GM19099 (cell line): ENCODE results near the gene P2RY2.

Source experiments
- POLR2A ChIP-seq: IDR thresholded peaks from 3 replicates; pipeline ENCODE4 v1.6.1; 2011; ENCODE audit warnings: low read depth; ENCODE audit not compliant: insufficient read length; ENCODE audit errors: extremely low read depth

P2RY2 gene

DNA sequence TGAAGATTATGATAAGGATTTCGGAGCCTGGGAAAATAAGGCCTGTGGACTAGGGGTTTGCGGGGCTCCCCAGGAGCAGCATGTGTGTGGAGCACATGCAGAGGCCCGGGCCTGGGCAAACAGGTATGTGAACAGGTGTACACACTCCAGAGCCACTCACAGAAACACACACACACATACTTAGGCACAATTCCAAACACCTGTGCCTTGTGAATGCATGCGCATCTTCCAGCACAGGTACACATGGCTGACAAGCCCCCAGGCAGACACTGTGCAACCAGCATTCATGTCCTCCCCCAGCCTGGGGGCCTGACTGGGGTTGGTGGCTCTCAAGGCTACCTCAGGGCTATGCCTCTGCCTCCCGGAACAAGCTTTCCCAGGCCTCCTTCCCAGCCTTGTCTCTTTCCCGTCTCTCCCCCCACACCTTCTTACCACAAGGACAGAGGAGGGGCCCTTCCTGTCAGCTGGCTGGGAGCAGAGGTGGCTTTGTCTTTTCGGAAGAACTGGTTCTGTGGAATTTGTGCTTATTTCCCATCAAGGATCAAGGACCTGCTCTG, 51.5 kb downstream of the P2RY2 start:
- no peak for TF ChIP-seq POLR2A

DNA sequence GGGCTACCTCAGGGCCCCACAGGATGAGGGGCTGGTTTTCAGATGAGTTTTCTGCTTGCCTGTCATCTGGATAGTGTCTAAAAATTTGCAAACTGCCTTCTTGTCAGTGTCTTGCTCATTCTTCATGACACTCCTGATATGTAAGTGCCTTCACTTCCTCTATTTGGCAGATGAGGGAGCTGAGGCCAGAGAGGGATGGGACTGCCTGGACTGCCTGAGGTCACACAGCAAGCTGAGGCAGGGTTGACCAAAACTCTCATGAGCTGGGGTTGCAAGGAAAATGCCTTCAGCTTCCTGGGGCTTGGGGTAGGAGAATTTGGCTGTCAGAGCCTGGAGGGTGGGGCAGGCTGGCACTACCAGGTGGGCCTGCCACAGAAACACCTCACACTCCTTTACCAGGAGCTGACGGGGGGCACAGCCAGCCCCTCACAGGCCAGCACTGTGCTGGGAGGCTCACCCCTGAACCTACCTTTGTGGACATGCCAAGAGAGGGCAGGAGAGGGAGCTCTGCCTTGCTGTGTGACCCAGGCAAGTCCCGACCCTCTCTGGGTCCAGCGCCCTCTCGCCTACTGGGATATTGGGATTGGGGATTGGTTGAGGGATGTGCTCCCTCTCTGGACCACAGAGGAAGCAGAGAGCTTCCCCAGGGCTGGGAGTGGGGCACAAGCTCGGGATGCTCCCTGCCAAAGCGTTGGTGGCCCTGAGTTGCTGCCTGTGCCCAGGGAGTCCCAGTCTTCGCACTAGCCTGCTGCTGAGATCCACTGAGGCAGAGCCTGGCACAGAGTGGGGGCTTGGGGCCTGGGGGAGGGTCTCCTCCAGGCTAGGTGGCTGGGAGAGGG, 52.2 kb downstream of the P2RY2 start:
- no peak for TF ChIP-seq POLR2A

DNA sequence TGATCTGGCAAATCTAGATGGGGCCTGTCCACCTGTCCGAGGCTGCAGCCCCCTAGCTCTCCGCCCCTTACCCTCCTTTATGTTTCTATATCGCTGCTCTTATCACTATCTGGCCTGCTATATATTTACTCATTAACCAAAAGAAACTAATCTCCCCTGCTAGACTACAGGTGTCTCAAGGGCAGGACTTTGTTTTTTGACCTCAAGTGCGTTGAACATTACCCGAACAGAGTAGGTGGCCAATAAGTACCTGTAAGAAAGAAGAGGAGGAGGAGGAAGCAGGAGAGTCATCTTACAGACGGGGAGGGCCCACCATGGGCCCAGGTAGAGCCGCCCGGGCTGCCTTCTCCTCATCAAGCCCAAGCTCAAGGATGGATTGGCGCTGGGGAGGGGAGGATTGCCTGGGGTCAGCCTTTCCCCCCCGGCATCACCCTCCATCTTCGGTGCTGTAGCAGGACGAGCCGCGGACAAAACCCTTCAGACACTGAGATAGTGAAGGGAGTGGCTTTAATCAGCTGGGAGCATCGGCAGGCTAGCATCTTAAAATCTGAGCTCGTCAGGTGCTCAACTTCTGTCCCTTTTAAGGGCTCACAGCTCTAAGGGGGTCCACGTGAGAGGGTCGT, 52.9 kb downstream of the P2RY2 start:
- no peak for TF ChIP-seq POLR2A

DNA sequence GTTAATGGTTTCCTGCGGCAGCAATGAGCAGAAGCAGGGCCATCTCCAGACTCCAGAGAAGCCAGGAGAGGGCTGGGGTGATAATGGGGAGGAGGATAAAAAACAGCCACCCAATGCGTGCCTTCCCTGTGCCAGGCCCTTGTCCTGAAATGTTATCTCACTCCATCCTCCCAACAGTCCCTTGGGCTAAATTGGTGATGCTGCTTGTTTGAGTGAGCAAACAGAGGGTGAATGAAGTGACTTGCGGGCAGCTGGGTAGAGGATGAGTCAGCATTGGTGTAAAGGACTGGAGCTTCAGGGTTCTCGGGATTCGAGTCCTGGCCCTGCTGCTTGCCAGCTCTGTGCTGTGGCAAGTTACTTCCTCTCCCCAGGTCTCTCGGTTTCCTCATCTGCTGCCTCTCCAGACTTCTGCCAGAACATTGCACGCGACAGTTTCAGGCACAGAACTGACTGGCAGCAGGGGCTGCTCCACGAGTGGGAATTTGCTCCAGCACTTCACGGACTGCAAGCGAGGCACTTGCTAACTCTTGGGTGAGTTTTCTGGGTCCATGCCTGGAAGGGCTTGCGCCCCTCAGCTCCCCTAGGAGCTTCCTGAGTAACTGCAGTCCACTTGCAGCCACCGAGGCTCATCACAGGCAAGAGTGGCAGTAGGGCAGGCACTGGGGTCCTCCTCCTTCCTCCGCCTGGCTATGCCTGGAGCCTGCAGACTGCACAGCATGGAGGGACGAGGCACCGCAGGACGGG, 54.0 kb downstream of the P2RY2 start, which contains the start of gene P2RY6:
Gene P2RY6, plus strand, starts transcription at position 403 of the 744 bp plus-strand sequence. CDS start 24,181 bp downstream, outside the sequence.
- TF ChIP-seq POLR2A = no peak

DNA sequence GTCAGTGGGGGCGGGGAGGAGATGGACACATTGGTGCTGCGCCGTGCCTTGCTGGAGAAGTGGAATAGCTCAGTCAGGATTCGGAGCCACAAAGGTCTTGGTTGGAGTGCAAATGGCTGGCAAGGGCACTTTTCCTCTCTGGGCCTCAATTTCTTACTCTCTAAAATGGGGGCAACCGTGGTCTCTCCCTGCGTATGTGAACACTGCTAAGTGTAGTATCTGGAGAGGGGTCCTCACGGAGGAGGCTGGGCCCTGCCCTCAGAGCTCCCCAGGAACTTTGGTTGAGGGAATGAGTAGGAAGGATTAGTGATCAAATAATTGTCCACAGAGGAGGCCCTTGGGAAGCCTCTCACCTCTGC, 54.6 kb downstream of the P2RY2 start:
- TF ChIP-seq POLR2A = no peak

DNA sequence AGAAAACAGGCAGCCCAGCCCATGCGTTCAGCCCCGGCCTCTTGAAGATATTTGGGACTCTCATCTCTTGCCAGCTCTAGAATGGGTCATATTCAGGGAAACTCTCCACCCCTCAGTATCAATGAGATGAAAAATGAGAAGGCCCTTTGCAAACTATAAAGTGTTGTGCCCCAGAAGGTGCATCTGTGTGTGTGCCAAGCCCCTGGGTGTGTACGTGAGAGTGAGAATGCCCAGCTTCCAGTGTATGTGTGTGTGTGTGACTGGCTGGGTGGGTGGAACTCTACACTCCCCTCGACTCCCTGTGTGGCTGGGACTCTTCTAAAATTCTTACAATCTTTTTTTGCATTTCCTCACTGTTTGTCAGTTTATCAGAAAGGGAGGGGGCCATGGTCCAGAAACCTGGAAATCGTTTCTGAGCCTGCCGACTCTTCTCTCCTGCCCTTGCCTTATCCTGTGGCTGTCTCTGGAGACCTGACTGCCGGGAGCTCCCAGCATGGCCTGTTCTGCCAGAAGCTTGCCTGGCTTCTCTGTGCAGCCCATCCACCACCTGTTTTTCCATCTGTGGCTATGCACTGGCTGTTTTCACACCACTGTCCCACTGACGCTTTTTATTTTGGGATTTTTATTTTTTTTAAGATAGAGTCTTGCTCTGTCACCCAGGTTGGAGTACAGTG, 55.3 kb downstream of the P2RY2 start:
- no peak for TF ChIP-seq POLR2A

DNA sequence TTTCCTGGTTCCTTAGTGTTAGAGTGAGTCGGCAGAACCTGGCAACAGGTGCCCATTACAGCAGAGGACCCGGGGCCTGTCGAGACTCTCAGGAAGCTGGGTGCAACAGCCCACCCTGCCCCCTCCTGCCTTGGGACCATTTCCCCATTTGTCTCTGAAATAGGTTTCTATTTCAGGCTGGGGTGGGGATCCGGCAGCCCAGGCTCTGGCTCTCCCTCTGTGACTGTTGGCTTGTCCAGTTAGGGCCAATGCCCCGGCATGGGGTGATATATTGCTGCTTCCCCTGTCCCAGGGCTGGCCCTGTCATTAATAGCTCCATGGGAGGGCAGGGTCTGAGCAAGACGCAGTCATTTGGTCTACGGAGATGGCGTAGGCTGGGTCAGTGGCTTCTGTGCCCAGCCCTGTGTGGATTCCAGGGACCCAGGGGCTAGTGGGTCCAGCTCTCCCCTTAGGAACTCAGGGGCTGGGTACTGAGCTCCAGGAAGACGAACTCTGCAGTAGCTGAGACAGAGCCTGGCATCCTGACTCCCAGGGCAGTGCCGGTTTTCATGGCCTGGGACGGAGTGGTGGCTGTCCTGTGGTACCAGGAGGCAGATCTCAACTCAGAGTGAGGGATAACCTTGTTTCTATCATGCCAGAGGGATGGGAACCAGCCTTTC, 56.8 kb downstream of the P2RY2 start:
- no peak for TF ChIP-seq POLR2A

DNA sequence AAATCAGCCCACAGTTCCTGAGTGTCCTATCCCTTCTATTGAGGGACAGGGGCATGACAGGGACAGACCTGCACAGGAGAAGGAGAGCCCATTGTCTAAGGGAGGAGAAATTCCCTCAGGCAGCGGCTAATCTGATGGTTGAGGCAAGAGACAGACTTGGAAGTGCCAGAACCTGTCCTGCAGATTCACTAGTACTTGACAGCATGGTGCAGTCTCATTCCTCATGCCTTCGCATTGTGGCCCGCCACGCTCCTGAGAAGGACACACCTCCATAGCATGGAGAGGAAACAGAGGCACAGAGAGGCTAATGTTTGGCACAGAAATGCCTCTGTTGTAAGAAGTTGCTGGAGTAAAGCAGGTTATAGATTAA, 57.3 kb downstream of the P2RY2 start:
- TF ChIP-seq POLR2A = no peak

DNA sequence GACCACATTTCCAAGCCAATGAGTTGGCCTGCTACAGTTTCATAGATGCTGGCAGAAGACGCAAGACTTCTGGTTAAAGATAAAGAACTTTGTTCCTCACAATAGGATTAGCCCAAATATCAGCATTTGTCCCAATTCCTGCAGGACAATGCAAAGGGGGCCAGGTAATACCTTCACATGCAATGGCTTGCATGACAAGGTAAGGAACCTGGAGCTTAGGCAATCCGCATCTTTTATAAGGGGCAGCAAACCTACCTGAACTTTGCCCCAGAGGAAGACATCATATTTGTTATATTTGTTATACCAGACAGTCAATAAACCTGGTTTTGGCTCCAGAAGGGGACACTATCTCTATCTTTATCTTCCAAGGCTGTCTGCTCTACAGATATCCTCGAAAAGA, 59.4 kb downstream of the P2RY2 start:
- TF ChIP-seq POLR2A = no peak

DNA sequence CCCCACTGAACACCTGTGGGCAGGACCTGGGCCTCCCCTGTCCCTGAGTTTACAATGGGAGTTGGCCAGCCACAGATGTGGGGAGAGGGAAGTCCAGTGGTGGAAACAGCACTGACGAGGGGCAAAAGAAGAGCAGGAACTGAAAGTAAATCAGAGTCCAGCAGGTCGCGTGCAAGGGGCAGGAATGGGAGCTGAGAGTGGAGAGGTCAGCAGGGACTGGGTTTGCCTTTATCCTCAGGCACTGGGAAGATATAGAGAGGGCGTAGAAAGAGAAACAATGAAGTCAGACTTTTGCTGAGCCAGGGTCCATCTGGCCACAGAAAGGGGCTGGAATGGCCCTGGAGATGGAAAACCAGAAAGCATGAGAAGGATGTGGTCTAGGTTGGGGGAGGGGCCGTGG, 62.5 kb downstream of the P2RY2 start:
- no peak for TF ChIP-seq POLR2A

DNA sequence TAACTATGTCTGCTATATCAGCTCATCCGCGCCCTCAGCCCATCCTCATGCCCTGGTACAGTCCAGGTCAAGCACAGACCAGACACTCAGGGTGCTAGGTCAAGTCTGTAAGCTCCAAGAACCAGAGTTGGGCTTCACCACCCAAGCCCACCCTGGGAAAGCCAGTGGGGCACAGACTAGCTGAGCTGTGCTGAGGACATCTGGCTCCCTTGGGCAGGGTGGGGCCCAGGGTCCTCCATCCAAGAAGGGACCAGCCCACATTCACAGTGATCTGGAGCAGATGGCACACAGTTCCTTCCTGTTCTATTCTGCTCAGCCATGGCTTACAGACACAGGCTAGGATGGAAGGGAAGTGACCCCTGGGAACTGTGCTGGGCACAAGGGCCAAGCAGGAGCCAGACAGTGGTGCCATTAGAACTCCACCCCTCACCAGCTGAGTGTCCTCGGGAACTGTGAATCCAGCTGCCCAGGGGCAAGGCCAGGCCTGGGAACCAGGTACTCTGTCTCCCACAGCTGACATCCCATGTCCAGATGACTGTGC, 63.2 kb downstream of the P2RY2 start:
- TF ChIP-seq POLR2A = no peak

DNA sequence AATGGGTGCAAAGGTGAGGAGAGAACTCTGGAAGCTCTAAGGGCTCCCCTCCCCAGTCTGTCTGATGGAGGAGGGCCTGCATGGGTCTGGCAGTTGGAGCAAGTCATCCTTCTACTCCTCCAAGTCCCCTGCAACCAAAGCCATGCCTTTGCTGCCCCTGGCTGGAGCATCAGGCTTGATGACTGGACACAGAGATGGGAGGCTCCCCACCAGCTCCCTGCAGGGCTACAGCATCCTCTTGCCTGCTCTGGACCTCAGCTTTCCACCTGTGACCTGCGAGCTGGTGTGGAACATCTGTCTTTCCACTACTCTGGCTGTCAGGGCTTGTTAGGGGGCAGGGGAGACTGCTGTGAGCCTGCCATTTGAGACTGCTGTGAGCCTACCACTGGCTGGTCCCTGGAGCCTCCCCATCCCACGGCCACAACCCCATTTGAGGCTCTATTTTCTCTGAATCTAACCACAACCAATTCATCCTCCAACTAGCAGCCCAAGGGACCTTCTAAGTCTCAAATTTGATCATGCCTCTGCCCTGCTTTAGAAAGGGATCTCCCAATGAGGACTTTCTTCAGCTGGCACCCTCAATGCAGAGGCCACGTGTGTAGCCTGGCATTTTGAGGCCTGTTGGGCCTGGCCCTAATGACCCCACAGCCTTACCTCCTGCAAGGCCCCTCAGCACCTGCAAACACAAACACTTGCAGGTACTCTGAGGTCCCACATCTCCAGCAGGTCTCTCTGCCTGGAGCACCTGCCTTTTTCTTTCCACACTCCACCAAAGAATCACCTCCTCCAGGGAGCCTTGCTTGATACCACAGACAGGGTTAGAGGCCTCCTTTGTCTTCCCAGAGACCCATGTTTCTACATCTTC, 63.9 kb downstream of the P2RY2 start:
- no peak for TF ChIP-seq POLR2A

DNA sequence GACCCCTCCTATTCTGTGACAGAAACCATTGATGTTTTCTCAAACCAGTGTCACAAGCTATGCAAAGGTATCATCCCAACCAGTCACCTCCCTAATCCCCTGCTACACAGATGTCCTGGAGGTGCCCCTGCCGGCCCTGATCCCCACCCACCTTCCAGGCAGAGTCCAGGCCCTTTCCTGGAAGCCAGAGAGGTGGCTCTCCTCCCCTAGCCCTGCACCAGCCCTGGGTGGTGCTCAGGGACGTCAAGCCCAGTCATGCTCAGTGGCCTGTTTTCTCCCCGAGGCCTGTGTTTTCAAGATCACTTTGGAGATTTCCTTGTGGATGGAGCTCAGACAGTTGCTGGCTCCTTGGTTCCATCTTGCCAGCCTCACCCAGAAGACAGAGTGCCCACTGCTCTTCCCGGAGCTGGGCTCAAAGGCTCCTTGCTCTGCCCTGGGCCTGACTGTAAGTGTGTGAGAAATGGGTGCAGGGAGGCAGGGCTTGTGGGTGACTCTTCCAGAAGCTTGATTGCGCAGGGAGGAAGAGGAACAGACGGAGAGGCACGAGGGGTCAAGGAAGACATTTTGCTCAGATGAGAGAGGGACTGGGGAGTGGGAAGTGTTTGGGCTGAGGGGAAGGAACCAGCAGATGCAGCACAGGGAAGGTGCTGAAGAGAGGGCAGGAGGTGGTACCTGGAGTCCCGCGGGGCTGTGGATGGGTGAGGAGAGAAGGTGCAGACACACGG, 65.4 kb downstream of the P2RY2 start:
- TF ChIP-seq POLR2A = no peak
